IPS-18c (cell line): ENCODE results near the gene POU2F3.

Experiments
- H3K4me3 ChIP-seq: 2 replicates; pipeline ENCODE4 v1.7.0; 2013; ENCODE audit warnings: low read depth, mild to moderate bottlenecking, low read length, moderate library complexity; ENCODE audit not compliant: insufficient read depth
- H3K9me3 ChIP-seq: one replicate; pipeline ENCODE4 v1.6.1; 2013; ENCODE audit warnings: mild to moderate bottlenecking, low read length, moderate library complexity; ENCODE audit not compliant: control insufficient read depth, insufficient read depth

POU2F3 gene

GRCh38 chr11:120219938-120220746 is 19.8 kb upstream of the POU2F3 start:
- H3K9me3 ChIP-seq, result peaks cover 2% of the 10 kb centered on the region
- H3K4me3 ChIP-seq, result no peak overlapping the region

DNA sequence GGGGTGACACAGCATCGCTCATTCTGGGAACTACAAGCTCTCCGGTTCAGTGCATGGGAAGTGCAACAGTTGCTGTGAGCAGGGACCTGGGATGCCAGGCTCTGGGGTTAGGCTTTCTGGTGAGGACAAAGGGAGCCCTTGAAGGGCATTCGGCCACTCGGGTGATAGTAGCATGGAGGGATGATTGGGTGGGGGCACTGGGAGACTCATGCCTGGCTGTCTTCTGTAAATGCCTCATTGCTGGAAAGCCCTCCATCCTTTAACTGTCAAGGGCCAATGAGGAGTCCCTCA is 19.2 kb upstream of the POU2F3 start:
- H3K4me3 ChIP-seq, result no peak overlapping the region
- peaks cover 2% of the 10 kb centered on the region for H3K9me3 ChIP-seq

GRCh38 chr11:120221115-120221752 is 18.7 kb upstream of the POU2F3 start:
- no peak overlapping the region for H3K4me3 ChIP-seq

GRCh38 chr11:120222916-120223315 is 17.0 kb upstream of the POU2F3 start:
- Histone ChIP-seq H3K9me3 (peaks cover 2% of the 10 kb centered on the region), H3K4me3 (no peak overlapping the region)

More at GRCh38 chr11:120221115-120221752, 18.7 kb upstream of the POU2F3 start:
- peaks cover 2% of the 10 kb centered on the region for H3K9me3 ChIP-seq

DNA sequence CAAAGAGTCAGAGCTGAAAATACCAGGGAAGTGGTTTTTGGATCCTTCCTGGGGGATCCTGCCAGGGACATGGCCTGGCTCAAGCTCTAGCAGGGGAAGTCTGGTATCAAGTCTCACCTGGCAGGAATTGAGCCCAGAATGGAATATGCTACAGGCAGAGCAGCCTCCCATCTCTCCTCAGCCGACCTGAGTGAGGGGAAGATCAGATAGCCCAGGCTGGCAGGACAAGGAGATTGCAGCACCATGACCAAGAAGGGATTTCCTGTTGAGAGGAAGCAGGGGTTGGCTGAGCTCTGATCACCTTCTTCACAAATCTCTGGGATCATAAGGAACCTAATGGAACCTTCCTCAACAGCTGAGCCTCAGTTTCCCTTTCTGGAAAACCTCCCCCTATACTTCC is 16.1 kb upstream of the POU2F3 start:
- H3K4me3 ChIP-seq, result no peak overlapping the region
- peaks cover 2% of the 10 kb centered on the region for H3K9me3 ChIP-seq

- Histone ChIP-seq H3K4me3 (no peak overlapping the region), H3K9me3 (peaks cover 2% of the 10 kb centered on the region)
These were observed 15.6 kb upstream of the POU2F3 start for GRCh38 chr11:120224361-120224760.

- H3K4me3 ChIP-seq, result no peak overlapping the region
- H3K9me3 ChIP-seq, result peaks cover 2% of the 10 kb centered on the region
These were observed 14.7 kb upstream of the POU2F3 start for GRCh38 chr11:120224972-120225909.

GRCh38 chr11:120226242-120226641 is 13.7 kb upstream of the POU2F3 start:
- peaks cover 2% of the 10 kb centered on the region for H3K9me3 ChIP-seq
- H3K4me3 ChIP-seq, result no peak overlapping the region

DNA sequence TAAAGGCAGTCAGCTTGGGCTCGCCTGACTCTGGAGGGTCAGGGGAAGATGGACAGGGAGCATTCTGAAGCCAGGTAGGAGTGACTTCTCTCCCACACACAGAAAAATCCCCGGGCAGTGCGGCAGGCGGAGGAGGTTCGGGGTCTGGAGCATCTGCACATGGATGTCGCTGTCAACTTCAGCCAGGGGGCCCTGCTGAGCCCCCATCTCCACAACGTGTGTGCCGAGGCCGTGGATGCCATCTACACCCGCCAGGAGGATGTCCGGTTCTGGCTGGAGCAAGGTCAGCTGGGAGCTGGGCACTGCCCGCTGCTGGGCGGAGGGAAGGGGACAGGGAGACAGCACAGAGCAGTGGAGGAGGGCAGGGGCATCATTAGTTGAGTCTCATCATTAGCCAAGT is 13.2 kb upstream of the POU2F3 start:
- Histone ChIP-seq H3K9me3 (peaks cover under 1% of the 10 kb centered on the region), H3K4me3 (no peak overlapping the region)

DNA sequence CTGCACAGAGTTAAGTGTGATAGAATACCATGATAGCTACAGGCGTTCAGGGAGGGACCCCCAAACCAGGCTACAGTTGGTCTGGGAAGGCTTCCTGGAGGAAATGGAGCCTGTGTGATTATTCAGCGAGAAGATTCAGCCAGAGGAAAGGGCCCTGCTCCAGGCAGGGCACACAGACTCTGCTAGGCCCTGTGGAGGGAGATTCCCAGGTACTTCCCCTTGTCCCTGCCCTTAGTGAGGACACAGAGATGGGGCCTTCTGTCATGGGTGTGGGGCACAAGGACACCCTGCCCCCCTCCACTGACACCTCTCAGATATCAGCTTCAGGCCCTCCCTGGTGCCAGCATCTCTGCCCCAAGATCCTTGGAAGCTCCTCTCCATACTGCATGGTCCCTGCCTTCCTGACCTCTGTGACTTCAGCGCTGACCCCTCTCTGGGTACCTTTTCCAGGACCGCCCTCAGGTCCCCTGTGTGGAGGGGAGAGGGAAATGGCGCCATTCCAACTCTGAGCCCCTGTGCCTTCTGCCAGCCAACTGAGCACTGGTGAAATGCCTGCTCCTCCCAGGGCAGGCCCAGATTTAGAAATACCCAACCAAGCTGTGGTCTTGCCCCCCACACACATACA is 12.6 kb upstream of the POU2F3 start:
- no peak overlapping the region for H3K4me3 ChIP-seq

DNA sequence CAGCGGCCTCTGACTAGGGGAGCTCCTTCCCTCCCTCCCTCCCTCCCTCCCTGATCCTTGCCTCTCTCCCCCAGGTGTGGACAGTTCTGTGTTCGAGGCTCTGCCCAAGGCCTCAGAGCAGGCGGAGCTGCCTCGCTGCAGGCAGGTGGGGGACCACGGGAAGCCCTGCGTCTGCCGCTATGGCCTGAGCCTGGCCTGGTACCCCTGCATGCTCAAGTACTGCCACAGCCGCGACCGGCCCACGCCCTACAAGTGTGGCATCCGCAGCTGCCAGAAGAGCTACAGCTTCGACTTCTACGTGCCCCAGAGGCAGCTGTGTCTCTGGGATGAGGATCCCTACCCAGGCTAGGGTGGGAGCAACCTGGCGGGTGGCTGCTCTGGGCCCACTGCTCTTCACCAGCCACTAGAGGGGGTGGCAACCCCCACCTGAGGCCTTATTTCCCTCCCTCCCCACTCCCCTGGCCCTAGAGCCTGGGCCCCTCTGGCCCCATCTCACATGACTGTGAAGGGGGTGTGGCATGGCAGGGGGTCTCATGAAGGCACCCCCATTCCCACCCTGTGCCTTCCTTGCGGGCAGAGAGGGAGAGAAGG is 11.1 kb upstream of the POU2F3 start:
- H3K9me3 ChIP-seq, result no peaks in the 10 kb centered on the region
- no peak overlapping the region for H3K4me3 ChIP-seq

More for the DNA sequence above, 12.6 kb upstream of the POU2F3 start:
- no peaks in the 10 kb centered on the region for H3K9me3 ChIP-seq

DNA sequence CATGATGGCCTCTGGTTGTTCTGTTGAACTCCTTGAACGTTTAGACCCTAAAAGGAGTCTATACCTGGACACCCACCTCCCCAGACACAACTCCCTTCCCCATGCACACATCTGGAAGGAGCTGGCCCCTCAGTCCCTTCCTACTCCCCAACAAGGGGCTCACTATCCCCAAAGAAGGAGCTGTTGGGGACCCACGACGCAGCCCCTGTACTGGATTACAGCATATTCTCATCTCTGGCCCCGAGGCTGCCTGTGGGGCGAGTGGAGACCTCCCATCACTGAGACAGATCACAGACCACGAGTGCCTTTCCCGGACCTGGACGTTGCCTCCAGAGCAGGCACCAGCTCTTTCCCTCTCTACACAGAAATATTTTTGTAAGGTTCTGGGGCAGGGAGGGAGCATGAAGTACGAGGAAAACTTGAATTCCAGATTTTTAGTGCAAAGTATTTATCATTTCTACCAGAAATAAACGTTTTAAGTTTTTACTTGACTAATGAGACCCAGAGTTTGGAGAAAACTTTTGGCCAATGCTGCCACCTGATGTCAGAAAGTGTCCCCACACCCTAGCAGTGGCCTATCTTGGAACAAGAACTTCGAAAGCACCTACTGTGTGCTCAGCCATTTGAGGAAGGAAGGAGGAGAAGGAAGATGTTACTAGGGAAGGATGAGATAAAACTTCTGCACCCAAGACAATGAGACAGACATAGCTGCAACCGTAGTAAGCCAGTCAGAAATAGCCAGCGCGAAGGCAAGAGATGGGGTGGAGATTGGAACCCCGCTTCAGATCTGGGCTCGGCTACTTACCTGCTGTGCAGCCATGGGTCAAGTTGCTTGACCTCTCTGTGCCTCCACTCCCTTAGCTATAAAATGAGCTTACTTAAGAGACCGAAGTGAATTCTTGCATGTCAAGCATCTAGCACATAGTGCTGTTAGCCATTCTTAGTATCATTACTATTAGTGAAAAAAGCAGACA is 10.2 kb upstream of the POU2F3 start:
- Histone ChIP-seq H3K9me3 (no peaks in the 10 kb centered on the region), H3K4me3 (no peak overlapping the region)

DNA sequence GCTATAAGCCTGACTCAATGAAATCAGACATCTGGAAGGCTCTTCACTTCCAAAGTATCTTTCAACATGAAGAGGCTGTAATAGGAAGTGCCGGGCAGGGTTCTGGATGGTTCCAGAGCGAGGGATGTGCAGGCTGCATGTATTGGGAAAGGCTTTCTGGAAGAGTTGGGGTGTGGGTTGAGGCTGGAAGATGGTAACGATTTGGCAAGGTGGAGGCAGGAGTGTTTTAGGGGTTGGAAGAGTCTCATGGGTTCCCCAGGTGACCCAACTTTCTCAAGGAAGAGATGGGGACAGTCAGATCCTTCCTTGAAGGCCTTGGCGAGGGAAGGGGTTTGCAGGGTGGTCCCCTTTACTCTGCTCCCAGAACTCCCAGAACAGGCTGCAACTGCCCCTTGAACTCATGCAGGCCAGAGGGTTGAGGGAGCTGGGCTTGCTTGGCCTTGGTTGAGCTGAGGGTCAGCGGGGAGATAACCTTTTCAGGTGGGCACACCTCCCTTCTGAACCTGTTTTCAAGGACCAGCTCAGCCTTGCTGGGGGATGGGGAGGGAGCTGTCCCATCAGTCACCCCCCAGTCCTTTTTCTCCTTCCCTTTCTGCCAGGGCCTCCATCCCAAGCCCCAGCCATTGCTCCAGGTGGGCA is 9.4 kb upstream of the POU2F3 start:
- H3K4me3 ChIP-seq, result no peak overlapping the region
- H3K9me3 ChIP-seq, result no peaks in the 10 kb centered on the region

DNA sequence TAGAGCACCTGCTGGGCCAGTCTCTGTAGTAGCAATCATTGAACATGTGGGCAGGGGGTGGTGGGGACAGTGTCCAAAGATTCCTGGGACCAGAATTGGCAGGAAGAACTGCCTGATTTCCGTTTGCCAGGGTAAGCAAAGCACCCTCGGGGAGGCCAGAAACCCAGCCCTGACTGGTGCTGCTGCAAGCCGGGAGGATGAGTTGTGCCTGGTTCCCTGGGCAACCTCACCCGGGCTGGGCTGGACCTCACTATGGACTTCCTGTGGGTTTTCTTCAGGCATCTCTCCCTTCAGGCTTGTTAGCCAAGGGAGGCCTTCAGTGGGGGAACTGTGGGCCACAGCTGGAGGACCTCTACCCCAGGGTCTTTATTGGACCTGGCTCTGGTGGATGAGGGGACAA is 8.0 kb upstream of the POU2F3 start:
- no peaks in the 10 kb centered on the region for H3K9me3 ChIP-seq
- no peak overlapping the region for H3K4me3 ChIP-seq

DNA sequence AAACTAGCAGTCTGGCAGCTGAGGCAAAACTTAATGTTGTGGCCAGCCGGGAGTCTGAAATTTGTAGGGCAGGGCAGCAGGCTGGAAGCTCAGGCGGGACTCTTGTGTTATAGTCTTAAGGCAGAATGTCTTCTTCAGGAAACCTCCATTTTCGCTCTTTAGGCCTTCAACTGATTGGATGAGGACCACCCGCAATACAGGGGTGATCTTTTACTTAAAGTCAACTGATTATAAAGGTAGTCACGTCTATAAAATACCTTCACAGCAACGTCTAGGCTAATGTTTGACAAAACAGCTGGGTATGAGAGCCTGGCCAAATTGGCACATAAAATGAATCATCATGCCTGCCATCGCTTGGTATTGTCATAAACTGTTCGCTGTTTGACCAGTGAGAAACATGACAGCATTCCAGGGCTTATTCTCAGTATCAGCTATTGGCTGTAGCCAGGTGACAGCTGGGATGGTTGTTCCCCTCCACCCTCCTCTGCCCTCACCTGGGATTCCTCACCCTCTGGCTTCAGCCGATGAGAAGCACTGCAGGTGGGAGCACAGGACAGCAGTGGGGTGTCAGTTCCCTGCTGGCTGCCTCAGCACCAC is 6.6 kb upstream of the POU2F3 start:
- Histone ChIP-seq H3K4me3 (no peak overlapping the region), H3K9me3 (no peaks in the 10 kb centered on the region)
